Erythroblast (primary cell): ENCODE measurements around the gene SLC39A11.

Experiments
- GATA1 ChIP-seq: IDR thresholded peaks from 2 replicates; pipeline ENCODE4 v1.6.1; 2011; ENCODE audit warnings: low read depth, mild to moderate bottlenecking, control low read depth, low read length, moderate library complexity
- POLR2A ChIP-seq: IDR thresholded peaks from 2 replicates; pipeline ENCODE4 v1.6.1; 2011; ENCODE audit warnings: mild to moderate bottlenecking, low read length

DNA sequence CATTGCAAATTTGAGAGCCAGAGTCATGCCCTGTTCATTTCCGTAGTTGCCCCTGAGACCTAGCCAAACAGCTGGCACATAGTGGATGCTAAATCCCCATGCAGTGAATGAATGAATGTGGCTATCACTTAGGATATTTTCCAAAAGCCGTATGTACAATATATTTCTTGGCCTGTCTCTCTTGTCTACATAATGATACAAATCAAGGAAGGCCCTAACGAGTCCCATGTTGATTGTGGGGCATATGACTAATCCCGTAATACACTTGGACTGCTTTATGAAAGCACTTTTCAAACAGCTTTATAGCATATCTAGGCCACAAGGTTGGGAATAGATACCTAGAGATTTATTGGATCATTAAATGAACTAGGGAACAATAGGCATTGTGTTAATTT lies 478.0 kb downstream of the SLC39A11 start:
- TF ChIP-seq POLR2A (no peak), GATA1 (no peak)
